T follicular helper cell (primary cell): Measurements from ENCODE around the gene RPL39.
"Not testable (repeated sequence)": the region's sequence is repeated elsewhere in the genome, so short reads cannot be mapped to it uniquely, and the experiment has no call there.

ENCODE experiments used
- DNase-seq: peaks from one replicate; pipeline ENCODE4 v3.0.0-alpha.2; 2020; ENCODE audit warnings: low read depth

The RPL39 gene

DNA sequence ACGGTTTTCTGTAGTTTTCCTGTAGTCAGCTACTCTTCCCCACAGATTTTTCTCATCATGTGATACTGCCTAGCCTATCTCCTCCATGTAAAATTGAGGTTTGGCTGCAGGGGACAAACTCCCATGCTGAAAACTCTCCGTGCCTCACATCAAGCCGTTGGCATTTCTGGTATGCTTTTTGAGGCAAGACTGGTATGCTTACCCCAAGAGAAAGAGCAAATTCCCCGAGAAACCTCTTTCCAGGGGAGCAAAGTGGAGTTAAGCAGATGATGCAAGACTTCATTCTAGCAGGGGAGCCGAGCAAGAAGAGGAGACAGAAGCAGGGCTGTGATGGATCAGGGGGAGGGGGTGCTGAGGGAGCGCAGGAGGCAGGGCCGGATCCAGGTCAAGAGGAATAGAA, 28.2 kb downstream of the RPL39 start:
- DNase-seq = no peak

DNA sequence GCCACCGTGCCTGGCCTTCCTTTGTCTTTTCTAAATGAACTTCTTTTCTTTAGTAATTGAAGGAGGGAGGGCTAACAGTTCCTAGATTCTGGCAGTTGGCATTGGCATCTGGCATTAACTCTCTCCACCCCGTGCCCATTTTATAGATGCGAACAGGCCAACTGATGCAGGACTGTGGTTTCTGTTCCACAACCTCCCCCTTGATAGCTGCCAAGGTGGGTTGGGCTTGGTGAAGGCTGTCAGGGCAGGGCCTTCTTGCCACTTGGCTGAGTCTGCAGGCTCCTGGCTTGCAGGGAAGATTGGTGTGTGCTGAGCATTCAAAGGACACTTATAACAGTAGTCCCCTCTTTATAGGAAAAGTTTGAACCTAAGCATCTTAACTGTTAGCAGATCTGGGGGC, 28.7 kb downstream of the RPL39 start:
- DNase-seq = no peak

GRCh38 chrX:119760026-119760877, 31.2 kb downstream of the RPL39 start:
- DNase-seq = no peak

GRCh38 chrX:119759248-119759766, 32.1 kb downstream of the RPL39 start:
- DNase-seq = no peak

DNA sequence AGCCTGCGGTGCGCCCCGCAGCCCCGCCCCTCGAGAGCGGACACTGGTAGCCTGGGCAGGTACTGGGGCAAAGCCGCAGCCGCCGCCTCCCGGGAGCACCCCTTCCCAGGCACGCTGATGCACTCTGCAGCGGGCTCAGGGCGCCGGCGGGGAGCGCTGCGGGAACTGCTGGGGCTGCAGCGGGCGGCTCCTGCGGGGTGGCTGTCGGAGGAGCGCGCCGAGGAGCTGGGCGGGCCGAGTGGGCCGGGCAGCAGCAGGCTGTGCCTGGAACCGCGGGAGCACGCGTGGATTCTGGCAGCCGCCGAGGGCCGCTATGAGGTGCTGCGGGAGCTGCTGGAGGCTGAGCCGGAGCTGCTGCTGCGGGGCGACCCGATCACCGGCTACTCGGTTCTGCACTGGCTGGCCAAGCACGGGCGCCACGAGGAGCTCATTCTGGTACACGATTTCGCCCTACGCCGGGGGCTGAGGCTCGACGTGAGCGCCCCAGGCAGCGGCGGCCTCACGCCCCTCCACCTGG, 32.6 kb downstream of the RPL39 start:
- DNase-seq = peak; percentile 9

- peak; percentile 9 for DNase-seq
Measured at GRCh38 chrX:119757979-119758730, 33.3 kb downstream of the RPL39 start, which contains the start of gene SOWAHD. Gene SOWAHD (plus strand): TSS chrX:119758588. CDS start chrX:119758668, 80 bp downstream.

DNA sequence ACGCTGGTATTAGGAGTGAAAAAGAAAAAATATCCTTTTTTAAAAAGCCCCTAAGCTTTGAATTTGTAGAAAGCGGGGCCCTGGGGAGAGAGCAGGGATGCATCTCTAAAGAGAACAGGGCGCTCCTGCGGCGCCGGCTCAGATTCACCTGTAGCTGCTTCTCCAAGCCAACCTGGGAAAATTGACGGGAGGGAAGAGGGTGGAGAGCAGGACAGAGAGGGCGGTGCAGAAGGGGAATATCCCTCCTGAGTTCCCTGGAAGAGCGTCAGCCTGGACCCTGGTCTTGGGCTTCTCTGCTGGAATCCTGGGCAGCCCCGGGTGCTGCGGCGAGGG, 33.8 kb downstream of the RPL39 start:
- DNase-seq = no peak

DNA sequence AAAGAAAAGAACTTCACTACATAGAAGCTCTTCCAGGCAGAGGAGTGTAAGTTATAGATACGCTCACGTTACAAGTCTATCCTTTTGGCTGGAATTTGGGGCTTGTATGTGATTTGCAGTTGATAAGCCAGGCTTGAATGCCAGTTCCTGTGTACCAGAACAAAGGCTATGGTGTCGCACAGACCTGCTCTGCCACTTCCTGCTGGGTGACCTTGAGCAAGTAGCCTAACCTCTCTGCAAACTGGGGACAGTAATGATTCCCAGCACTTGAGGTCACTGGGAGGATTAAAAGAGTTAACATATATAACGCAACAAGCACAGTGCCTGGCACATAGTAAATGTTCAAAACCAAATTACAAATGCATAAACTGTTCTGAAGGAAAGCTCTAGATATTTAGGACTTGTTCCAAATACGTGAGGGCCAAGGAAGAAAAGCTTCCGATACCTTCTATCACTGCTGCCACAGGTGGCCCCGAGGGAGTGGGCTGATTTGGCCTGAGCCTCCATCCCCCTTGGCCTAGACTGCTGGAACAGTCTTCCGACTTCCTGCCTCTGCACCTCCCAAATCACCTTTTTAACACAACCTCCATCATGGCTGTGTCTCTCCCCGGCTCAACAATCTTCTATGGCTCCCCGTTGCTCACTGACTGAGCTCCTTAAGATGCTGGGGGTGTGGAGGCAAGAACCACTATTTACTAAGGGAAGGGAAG, 34.3 kb downstream of the RPL39 start:
- DNase-seq = no peak

DNA sequence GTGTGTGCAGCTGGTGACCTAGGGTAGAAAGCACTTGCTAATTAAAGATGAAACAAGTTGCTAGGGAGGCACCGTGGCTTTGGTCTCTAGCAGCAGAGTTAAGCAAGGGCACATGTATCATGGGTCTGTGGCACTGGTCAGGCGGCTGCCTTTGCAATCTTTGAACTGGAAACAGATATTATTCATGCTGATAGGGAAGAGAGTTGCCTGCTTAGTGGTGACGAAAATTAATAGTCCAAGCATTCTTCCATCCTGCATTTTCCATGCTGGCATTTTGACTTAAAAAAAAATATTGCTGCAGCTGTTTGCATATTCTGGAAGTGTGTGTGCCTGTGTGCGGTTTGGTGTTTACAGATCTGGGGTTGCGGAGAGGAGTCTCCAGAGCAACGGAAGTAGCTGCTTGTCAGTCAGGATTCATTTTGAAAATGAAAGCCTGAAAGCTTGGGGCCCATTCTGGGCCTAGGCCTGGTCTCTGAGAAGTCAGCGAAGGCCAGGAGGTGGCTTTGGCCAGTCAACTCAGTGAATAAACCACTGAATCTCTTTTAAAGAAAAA, 35.4 kb downstream of the RPL39 start:
- peak; percentile 41 for DNase-seq

DNA sequence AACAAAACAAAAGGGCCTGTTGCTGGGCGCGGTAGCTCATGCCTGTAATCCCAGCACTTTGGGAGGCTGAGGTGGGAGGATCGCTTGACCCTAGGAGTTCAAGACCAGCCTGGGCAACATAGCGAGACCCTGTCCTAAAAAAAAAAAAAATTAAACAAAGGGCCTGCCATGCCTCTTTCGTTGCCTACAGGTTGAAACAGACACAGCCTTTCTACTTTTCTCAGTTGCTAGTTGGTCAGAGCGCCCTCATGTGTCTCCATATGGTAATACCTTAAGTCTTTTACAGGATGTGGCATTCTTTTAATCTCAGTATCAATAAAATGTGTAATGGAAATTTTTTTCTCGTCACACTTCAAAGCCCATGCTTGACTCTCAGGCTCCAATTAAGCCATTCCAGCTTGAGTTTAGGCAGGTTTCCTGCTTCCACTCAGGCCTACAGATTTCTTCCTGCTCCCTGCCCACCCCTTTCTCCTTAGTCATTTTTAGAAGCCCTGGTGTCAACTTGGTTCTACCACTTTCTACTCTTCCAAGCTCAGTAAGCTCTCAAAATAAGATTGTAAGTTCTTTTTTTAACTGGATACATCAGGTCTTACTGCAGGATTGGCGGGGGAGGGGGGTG, 37.7 kb downstream of the RPL39 start:
- peak; percentile 50 for DNase-seq

DNA sequence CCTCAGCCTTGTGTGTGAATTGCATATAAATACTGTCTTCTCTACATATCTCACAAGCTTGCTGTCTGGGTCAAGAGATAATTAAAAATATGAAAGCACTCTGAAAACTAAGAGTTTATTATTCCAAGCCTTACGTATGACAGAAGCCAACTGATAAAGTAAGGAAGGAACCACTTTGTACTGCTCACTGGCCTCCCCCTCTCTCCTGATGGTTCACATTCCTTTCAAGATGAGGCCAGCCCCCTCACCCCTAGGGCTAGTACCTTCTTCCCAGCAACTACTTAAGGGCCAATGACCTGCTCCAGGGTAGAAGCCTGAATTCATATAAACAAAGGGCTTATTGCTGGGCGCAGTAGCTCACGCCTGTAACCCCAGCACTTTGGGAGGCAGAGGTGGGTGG, 38.4 kb downstream of the RPL39 start:
- DNase-seq = no peak

- not testable (repeated sequence) for DNase-seq
Measured at GRCh38 chrX:119750751-119751150, 40.7 kb downstream of the RPL39 start.

DNA sequence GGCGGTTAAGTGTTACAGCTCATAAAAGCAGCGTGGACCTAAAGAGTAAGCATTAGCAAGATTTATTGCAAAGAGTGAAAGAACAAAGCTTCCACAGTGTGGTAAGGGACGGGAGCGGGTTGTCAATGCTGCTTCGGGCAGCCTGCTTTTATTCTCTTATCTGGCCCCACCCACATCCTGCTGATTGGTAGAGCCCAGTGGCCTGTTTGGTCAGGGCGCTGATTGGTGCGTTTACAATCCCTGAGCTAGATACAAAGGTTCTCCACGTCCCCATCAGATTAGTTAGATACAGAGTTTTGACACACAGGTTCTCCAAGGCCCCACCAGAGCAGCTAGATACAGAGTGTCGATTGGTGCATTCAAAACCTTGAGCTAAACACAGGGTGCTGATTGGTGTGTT, 41.3 kb downstream of the RPL39 start:
- not testable (repeated sequence) for DNase-seq

- no peak for DNase-seq
Measured at GRCh38 chrX:119745283-119745848, 46.1 kb downstream of the RPL39 start.

- DNase-seq = no peak
Measured at GRCh38 chrX:119738742-119739141, 52.7 kb downstream of the RPL39 start.
